ENCODE results near the gene RAB24.
"Not testable (repeated sequence)": the region's sequence is repeated elsewhere in the genome, so short reads cannot be mapped to it uniquely, and the experiment has no call there.

RAB24 gene

DNA sequence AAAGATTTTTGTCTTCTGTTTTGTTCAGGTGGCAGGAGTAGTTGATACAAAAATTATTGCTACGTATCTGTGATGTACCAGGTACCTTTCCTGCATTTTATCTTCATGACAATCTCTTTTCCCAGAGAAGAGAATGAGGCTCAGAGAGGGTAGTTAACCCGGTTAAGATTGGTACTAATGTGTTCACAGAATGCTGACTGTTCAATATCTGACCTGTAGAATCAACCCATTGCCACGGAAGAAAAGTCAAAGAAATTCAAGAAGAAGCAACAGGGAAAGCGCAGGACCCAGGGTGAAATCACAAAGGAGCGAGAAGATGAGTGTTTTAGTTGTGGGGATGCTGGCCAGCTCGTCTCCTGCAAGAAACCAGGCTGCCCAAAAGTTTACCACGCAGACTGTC, 11.8 kb downstream of the RAB24 start:
- DNase-seq, result no peak

DNA sequence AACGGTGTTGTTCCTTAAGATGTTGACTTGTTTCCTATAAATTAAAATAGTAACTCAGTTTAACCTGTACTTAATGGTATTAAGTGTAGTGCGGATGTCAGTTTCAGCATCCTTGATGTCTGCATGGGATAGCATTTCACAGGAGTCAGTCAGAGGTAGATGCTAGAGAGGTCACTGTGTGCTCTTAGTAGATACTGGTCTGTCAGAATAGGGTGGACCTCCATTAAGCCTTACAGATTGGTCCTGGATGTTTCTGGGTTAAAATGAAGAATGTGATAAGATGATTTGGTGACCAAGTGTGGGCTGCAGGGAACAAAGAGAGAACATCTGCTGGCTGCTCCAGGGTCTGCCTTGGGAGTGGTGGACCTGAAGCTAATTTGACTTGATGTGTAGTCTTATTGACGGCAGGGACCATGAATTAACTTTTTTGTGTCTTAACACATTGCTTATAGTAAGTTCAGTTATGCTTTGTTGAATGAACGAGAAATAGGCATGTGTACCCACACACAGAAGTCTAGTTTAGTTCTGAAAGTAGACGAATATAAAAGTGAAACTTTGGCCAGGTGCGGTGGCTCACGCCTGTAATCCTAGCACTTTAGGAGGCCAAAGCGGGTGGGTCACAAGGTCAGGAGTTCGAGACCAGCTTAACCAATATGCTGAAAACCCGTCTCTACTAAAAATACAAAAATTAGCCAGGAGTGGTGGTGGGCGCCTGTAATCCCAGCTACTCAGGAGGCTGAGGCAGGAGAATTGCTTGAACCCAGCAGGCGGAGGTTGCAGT, 12.5 kb downstream of the RAB24 start:
- DNase-seq, result no peak

DNA sequence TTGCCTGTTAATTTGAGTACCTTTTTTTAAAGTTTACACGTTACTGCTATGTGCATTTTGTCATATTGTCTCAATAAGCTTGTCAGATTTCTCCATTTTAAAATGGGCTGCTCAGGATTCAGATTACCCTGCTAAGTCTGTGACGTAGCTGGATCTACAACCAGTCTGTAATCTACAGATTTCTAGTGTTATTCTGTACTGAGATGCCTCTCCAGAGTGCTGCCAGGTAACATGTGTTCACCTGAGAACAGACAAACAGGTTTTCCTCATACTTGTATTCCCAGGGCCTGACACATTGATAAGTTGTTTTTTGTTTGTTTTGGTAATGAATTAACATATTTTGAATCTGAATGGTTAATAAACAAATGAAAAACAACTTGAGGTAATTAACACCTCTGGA, 15.3 kb downstream of the RAB24 start:
- DNase-seq, result no peak

DNA sequence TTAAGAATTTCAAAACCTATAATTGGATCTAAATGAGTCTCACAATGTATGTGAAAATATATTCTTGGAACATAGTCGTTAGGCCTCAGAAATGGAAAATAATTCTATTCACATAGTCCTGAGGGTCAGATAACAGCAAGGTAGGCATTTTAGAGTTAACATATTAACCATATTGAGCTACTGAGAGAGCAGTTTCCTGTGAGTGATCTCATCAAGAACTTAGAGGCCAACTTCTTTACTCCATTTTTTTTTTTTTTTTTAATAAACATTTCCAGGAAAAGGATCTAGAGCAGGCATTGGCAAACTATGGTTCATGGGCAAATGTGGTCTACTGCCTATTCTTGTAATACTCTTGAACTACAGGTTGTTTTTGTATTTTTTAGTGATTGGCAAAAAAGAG, 26.6 kb downstream of the RAB24 start:
- DNase-seq, result no peak

DNA sequence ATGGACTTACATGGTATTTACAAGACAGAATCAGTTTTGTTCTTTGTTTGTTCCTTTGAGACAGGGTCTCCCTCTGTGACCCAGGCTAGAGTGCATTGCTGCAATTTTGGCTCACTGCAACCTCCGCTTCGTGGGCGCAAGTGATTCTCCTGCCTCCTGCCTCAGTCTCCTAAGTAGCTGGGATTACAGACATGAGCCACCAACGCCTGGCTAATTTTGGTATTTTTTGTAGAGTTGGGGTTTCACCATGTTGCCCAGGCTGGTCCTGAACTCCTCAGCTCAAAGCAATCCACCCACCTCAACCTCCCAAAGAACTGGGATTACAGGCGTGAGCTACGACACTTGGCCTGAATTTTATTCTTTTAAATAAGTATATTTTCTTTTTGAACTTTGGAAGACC, 27.6 kb downstream of the RAB24 start:
- no peak for DNase-seq

DNA sequence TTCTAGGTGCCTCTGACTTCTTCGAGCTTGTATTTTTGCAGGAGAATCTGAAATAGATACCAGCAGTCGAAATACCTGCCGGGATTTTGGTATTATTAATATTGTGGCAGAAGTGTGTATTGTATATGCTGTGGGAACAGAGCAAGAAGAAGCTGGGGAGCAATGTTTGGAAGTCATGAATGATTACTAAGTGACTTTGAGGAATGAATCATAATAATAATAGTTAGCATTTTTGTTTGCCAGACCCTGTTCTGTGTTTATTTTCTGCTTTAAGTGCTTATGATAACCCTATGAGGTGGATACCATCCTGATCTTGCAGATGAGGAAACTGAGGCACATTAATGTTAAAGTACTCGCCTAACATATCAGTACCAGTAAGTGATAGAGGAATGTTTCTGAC, 32.4 kb downstream of the RAB24 start:
- no peak for DNase-seq

DNA sequence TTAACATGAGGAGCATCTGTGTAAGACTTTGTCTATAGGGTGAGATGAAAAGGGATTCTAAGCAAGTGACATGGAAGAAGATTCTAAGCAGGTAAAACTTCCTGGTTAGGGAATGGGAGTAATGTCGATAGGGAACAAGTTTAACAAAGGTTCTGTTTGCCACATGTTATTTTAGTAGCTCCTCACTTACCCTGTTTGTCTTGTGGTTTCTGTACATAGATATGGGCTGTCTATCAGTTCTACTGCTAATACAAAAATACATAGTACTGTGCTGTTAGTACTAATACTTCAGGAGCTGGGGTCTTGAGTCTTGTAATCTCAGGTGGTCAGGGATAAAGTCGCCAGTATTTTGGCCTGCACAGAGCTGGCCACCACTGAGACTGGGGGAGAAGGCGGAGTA, 32.9 kb downstream of the RAB24 start:
- no peak for DNase-seq

DNA sequence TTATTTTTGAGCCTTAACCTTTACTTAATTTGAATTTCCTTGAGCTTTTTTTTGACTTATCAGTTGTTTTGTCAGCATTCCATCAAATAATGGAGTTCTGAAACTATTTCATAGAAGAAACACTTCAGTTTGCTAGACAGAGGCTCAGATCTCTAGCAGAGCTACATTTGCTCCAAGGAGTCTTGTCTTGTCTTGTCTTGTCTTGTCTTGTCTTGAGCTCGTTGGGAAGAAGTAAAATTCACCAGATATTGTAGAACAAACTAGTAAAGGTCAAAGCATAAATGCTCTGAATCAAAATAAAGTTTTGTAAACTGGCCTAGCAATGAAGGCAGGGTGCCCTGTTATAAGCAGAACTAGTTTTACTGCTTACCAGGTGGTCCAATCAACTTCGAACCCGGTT, 33.5 kb downstream of the RAB24 start:
- no peak for DNase-seq

DNA sequence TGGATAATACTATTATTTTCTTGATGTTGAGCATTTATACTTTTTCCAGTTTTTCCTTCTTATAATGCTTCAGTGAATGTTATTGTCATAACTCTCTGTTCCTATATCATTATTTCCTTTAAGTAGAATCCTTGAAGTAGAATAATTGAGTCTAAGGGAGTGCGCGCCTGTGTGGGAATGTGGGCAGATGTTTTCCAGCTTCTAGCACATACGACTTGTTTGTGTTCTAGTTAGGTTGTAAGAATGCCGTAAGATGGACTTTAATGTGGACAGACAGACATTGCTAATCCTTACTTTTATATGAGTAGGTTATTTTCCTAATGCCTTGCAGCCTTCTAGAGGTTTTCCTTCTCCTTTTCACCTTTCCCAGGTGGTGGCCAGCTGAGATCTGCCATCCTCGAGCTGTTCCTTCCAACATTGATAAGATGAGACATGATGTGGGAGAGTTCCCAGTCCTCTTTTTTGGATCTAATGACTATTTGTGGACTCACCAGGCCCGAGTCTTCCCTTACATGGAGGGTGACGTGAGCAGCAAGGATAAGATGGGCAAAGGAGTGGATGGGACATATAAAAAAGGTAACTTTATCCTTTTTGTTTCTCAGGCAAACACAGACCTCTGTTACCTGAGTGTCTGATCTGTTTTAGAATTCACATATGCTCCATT, 34.2 kb downstream of the RAB24 start:
- no peak for DNase-seq

DNA sequence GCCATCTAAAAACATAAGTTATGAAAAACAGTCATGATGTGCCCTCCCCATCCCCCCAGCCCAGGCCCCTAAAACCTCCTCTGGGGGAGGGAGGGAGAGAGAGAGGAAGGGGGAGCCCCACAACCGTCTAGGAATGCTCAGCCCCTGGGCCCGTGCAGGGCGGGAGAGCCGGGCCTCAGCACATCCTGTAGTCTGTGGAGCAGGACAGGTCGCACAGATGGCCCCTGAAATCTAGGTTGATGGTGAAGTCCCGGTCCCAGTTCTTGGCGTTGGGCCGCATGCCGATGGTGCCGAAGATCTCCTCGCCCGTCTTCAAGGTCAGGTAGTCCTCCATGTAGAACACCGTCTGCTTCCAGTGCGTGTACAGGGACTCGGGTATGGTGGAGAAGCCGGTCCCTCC, 38.1 kb downstream of the RAB24 start:
- no peak for DNase-seq

DNA sequence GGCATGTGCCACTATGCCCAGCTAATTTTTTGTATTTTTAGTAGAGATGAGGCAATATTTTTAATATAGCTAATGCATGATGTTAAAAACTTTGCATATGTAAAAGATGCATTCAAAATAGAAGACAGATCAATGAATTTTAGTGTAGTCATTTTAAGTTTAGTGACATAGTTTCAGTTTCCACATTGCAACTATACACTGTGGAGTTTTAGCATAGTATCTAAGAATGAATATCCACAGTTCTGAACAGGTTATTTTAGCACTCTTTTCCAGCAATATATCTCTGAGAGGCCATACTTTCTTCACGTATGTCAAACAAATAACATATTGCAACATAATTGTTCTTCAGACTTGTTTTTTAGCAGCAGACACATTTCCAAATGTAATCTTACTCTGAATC, 39.3 kb downstream of the RAB24 start:
- DNase-seq, result no peak

DNA sequence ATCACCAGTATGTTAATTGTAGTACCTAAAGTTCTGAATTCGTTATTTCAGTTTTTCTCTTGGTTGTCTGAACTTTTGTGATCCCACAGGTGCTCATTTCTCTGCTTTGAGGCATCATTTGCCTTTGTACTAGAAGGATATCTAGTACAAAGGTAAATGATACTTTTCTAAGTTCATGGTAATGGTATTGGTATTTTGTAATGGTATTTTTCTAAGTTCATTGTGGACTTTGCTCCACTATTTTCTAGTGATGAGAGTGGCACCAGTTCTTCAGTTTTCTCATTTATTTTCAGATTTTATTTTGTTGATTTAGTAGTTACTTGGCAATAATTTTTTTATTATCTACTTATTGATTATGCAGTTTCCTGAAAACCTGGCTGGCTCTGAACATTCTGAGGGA, 42.0 kb downstream of the RAB24 start:
- DNase-seq, result no peak

DNA sequence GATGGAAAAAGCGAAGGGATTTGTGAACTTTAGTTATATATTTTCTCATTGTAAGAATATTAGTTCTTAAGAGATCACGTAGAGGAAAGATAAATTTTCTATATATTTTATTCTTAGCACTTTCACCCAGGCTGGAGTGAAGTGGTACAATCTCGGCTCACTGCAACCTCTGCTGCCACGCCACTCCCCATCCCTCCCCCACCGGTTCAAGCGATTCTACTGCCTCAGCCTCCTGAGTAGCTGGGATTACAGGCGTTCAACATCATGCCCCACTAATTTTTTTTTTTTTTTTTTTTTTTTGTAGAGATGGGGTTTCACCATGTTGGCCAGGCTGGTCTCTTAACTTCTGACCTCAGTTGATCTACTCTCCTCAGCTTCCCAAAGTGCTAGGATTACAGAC, 42.6 kb downstream of the RAB24 start:
- no peak for DNase-seq

DNA sequence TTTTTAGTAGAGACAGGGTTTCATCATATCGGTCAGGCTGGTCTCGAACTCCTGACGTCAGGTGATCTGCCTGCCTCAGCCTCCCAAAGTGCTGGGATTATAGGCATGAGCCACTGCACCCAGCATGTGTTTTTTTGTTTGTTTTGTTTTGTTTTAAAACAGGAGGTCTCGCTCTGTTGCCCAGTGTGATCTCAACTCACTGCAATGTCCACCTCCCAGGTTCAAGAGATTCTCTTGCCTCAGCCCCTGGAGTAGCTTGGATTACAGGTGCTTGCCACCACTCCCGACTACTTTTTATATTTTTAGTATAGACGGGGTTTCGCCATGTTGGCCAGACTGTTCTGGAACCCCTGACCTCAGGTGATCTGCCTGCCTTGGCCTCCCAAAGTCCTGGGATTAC, 44.8 kb downstream of the RAB24 start:
- not testable (repeated sequence) for DNase-seq

DNA sequence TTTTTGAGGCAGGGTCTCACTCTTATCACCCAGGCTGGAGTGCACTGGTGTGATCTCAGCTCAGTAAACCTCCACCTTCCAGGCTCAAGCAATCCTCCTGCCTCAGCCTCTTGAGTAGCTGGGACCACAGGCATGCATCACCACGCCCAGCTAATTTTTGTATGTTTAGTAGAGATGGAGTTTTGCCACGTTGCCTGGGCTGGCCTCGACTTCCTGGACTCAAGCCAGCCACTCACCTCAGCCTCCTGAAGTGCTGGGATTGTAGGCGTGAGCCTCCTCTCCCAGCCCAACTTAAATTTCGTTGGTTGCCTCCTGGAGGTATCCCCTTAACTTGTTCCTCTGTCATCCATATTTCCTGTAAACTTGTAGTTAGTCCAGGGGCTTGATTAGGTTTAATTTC, 47.2 kb downstream of the RAB24 start:
- DNase-seq, result no peak

DNA sequence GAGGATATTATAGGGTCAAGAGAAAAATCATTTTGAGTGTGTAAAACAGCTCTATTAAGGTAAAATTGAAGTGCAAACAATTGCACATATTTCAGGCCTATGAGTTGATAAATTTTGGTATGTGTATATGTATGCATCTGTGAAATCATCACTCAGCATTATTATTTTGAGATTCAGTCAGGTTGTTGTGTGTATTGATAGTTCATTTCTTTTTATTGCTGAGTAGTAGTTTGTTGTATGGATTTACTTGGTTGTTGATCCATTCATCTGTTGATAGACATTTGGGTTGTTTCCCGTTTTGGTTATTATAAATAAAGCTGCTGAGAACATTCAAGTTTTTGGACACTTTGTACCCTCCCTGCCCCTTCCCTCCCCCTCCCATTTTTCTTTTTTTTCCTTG, 50.3 kb downstream of the RAB24 start:
- DNase-seq, result no peak
